GM18873 (cell line): ENCODE measurements around the gene CSTPP1.
"Not testable (repeated sequence)": the region's sequence is repeated elsewhere in the genome, so short reads cannot be mapped to it uniquely, and the experiment has no call there.

Experiments used
- ATAC-seq: cut with Tn5 transposase; IDR thresholded peaks from one replicate; pipeline ENCODE4 v1.9.1; 2021; ENCODE audit warnings: mild to moderate bottlenecking, moderate library complexity, moderate number of reproducible peaks; ENCODE audit not compliant: unreplicated experiment, low FRiP score

The CSTPP1 gene

DNA sequence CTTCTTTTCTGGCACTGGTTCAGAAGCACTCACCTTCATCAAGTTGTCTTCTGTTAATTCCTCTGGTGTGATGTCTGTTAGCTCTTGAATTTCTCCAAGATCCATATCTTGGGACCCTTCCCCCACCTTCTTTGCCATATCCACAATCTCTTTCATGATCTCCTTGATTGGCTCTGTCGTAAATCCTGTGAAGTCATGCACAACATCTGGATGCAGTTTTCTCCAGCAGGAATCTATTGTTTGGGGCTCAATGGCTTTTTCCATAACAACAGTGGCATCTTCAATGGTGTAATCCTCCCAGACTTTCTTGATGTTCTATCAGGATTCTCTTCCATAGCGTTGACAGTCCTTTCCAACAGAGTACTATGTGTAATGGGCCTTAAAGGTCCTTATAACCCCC is 96.9 kb downstream of the CSTPP1 start:
- ATAC-seq = no peak

GRCh38 chr11:47034091-47034490 is 97.5 kb downstream of the CSTPP1 start:
- ATAC-seq = no peak

- no peak for ATAC-seq
Measured at GRCh38 chr11:47035108-47035507, 98.5 kb downstream of the CSTPP1 start.

DNA sequence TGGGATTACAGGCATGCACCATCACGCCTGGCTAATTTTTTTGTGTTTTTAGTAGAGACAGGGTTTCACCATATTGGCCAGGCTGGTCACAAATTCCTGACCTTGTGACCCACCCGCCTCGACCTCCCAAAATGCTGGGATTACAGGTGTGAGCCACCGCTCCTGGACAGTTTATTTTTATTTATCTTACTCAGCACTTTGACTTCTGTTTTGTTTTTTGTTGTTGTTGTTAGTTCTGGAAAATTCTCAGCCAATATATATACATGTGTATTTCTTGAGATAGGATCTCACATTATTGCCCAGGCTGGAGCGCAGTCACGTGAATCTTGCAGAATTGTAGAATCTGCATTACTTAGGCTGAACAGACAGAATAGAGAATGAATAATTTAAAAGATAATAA is 107.6 kb downstream of the CSTPP1 start:
- ATAC-seq = no peak

DNA sequence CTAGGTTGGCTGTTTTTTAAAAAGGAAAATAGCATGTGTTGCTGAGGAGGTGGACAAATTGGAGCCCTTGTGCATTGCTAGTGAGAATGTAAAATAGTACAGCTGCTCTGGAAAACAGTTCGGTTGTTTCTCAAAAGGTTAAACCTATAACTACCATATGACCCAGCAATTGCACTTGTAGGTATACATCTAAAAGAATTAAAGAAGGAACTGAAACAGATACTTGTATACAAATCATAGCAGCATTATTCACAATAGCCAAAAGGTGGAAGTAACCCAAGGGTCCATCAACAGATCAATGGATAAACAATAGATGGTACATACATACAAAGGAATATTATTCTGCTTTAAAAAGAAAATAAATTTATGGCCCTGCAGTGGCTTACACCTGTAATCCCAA is 111.4 kb downstream of the CSTPP1 start:
- no peak for ATAC-seq

DNA sequence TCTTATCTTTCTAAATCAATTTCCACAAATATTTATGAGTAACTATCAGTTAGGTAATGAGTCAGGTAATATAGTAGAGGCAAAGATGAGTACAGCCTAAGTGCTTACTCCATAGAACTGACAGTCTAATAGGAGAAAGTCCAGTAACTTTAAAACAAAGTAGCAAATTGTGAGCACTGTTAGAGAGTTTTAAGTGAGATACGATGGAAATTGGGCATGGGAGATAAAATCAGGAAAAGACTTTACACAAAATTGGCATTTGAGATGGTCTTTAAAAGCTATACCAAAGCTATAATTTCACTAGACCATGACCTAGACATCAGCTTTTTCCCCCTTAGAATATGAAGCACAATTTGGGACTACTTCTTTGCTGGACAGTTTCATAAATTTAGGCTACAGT is 113.7 kb downstream of the CSTPP1 start:
- no peak for ATAC-seq

GRCh38 chr11:47051217-47051616 is 114.7 kb downstream of the CSTPP1 start:
- ATAC-seq = no peak

GRCh38 chr11:47052165-47052564 is 115.6 kb downstream of the CSTPP1 start:
- ATAC-seq = no peak

GRCh38 chr11:47052576-47052975 is 116.0 kb downstream of the CSTPP1 start:
- no peak for ATAC-seq

GRCh38 chr11:47055534-47055933 is 119.0 kb downstream of the CSTPP1 start:
- ATAC-seq = no peak

DNA sequence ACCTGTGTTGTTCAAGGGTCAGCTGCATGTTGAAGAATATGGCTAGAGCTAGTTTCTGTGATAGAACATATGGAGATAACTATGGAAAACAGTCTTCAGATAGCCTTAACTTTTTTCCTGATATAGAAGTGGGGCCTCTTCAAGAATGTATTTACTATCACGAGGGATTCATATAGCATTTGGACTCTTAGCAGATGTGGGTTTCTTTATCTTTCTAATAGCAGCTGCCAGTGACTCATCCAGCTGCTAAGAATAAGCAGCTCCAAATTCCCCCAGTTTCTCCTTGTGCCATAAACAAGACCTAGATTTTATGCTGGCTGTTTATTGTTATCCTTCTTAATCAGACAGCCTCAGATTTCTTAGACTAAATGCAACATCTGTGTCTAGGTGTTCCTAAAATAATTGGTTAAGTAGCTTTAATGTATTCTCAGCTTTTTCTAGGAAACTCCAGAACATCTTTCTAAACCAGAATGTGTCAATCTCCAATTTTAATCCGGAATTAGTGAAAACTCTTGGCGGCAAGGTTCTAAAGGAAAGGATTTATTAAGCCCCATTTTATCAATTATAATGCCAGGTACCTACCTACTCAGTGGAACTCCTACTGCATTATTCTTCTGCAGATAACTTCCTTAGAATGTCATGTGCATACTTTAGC is 119.8 kb downstream of the CSTPP1 start:
- ATAC-seq = no peak

DNA sequence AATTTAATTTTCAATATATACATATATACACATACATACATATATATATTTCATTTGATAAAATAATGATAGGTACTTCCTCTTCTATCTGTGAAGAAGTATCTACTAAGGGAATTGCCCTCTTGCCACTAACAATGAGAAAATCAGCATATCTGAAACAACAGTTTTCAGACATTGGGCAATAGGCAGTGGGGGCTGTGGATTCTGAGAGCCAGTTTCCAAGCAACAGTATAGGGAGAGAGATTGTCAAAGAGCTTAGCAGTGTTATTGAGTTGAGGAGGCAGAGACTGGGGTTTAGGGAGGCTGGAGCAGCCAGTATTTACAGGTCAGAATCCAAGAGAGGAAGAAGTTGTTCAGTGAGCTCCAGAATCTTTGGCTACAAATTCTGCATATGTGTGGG is 120.8 kb downstream of the CSTPP1 start:
- no peak for ATAC-seq

DNA sequence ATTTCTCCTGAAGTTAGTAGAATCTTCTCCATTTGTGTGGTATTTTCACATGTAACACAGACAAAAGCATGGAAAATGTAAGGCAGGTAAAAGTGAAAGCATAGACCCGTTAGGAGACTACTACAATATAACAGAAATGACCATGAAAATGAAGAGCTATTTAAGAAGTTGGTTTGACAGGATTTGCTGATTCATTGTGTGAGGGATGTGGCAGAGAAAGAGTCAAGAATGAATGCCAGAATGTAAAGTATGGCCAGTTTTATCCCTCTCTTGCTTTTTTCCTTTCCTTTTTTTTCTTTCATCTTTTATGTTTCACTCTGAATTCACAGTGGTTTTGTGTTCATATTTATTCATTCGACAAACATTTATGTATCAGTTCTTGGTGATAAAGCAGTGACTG is 124.2 kb downstream of the CSTPP1 start:
- ATAC-seq = no peak

DNA sequence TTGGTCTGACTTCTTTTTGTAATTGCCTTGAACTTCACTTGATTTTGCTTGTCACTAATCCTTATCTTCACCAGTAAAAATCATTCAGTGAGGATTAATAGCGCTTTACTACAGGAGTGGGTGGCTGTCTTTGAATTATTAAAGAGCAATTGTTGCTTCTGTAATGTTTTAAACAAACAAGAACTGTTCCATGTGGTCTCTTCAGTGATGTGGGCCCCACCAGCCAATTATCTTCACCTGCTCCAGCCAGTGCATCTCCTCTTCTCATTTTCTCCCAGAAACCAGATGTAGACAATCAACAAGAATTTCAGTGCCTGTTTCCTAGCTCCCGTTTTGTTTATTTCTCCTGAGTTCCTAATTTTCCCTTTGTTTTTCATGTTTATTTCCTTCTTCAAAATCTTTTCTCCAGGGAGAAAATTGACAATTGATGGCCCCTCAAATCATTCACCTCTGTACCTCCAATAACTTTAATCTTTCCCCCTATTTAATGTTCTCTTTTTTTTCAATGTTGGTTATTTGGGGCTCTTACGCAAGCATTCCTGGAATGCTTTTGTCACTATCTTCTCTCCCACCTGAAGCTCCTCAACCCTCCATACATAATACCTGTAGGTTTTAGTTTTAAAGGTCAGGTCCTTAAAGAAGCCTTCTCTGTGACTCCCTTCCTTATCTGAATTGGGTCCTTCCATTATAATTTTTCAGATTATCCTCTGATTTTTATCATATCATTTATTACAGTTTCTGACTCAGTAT is 125.0 kb downstream of the CSTPP1 start:
- no peak for ATAC-seq

DNA sequence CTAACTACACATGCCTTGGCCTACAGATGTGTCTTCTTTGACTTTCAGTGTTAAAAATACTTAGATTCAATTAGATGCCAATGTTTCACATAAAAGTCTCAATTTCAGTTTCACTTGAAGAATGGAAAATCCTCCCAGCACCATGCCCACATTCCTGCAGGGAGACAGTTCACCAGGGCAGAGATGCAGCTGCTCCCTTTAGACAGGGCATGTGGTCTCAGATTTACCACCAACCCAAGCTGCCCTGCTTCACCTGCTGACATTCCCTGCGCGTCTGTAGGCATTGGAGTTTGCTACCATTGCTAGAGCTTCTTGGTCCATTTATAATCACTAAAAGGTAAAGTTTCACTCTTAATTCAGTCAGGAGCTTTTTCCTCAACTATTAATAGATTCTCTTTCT is 126.2 kb downstream of the CSTPP1 start:
- no peak for ATAC-seq

- ATAC-seq = no peak
Measured at GRCh38 chr11:47067401-47067800, 130.8 kb downstream of the CSTPP1 start.

DNA sequence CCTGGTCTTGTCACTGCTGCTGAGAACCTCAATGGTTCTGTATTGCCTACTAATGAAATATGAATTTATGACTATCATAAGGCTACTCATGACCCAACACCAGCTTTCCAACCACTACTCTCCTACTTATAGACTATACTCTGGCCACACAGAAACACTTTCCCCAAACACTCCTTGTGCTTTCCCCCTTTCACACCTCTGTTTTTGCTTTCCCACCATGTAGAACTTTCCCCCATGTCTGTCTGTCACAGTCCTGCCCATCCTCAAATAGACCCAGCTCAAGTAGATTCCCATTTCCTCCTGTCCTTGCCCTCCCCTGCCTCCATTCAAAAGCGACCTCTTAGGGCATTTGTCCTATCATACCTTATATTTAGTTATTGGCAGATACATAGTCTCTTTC is 134.2 kb downstream of the CSTPP1 start:
- no peak for ATAC-seq

DNA sequence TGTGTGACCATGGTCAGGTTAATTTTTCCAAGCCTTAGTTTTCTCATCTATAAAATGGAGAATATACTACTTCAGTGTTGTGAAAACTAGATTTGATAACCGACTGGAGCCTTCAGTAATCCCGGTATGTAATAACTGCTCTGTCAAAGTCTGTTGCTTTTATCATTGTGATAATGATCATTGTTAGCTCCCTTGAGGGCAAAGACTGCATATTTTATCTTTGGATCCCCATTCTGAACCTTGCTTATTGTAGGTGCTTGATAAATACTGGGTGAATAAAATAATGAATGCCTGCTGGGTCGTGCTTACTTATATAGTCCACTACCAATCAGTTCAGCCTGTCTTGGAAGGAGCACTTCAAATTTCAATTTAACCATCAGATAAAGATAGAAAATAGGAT is 134.8 kb downstream of the CSTPP1 start:
- no peak for ATAC-seq

DNA sequence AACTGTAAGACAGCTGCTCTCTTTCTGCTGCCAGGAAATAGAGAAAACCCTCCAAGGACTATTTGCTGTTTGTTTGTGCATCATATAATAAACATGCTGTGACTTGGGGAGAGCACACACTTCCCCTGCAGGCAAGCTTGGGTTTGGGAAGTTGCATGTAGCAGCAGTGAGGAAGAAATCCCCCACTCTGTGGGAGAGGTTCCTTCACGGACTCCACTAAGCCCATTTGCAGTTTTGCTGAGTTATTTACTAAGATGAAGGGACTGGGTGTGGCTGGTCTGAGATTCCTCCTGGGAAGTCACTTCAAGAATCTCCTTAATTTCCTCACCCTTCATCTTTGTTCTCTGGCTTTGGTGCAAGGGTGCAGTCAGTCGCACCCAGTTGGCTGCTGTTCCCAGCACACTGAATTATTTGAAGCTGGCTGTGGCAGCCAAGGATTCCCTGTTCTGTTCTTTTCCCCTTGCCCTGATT is 135.3 kb downstream of the CSTPP1 start:
- no peak for ATAC-seq

- ATAC-seq = no peak
Measured at GRCh38 chr11:47078751-47079521, 142.4 kb downstream of the CSTPP1 start.

GRCh38 chr11:47080775-47081174 is 144.2 kb downstream of the CSTPP1 start:
- not testable (repeated sequence) for ATAC-seq
